LHCN-M2 (cell line): ENCODE results near the gene CD9. TPM values are rescaled to one million over a fixed set of nuclear protein-coding genes. Genes with fewer than 3 reads are reported as not detected.
"Not testable (repeated sequence)": the region's sequence is repeated elsewhere in the genome, so short reads cannot be mapped to it uniquely, and the experiment has no call there.

Experiments used
- DNase-seq: peaks from one replicate; pipeline ENCODE4 v3.0.0-alpha.2; 2012; ENCODE audit warnings: low read depth
- total RNA-seq: library from RNA; depleted of rRNA; stranded (reverse); fragments of >200 nt; gene quantifications from 2 replicates; pipeline ENCODE4 v1.2.3, GENCODE V29; 2014

The CD9 gene
- total RNA-seq, 1 experiment from 2014 or later = 38.3 TPM

- DNase-seq = no peak
Observed at GRCh38 chr12:6198556-6198955, 1.6 kb upstream of the CD9 start.

- no peak for DNase-seq
Observed at GRCh38 chr12:6198985-6199530, 1.1 kb upstream of the CD9 start.

GRCh38 chr12:6199531-6200255, 507 bp upstream of the CD9 start:
- DNase-seq = no peak

GRCh38 chr12:6201213-6201608, 1.0 kb downstream of the CD9 start:
- DNase-seq = no peak

GRCh38 chr12:6201826-6202225, 1.6 kb downstream of the CD9 start:
- no peak for DNase-seq

GRCh38 chr12:6202304-6202703, 2.1 kb downstream of the CD9 start:
- no peak for DNase-seq

DNA sequence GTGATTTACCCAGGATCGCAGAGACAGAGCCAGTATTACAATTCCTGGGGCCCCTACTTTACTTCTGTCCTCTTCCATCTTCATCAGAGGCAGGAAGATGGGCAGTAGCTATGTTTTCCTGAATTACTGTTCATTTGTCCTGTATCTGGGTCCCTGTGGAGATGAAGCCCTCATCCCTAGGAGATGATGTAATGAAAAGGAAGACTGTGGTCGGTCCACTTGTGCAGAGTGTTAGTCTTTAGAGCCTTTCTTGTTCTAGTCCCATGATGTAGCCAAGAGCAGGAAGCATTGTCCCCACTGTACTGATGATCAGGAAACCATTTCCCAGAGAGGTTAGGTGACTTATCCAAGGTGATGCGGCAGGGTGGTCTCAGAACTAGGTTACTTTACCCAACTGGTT, 2.6 kb downstream of the CD9 start:
- DNase-seq = no peak

DNA sequence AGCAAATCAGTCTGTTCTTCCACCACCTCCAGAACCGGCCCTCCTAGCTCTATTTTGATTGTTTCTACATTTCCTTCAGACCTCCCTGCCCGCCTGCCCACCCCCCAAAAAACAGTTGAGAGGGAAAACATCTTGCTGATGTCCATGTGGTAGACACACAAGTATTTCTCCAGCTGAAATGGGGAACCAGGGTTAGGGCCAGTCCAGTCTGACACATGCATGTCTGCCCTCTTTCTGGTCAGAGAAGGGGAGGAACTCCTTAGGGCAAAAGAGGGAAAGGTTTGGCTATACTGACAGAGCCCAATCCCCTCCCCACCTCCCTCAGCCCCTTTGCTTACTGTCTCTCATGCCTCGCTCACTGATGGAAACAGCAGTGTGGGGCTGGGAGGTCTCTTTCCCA, 3.4 kb downstream of the CD9 start:
- no peak for DNase-seq

DNA sequence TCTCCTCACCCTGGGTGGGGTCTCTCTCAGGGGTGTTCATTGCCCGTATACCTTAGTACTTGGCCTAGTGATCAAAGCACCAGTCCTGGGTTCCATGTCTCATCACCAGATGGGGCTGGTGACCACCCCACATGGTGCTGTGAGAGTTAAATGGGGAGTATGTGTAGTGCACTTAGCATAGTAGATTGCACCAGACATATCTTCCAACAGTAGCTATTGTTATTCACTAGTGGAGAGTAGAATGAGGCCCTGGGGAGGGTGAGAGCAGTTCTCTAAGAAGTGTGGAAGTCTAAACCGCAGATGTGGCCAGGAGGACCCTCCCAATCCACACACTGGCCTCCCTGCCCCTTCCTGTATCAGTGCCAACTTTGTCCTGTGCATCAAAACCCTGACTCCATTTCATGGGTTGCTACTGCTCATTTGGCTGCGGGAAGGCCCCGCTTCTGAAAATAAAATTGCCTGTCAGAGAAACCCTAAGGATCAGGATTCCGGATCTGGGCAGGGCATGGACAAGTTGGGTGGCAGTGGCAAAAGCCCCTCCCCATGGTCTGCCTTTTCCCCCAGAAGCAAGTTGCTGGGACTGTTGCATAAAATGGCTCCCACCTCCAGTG, 4.4 kb downstream of the CD9 start:
- peak; percentile 54 for DNase-seq

DNA sequence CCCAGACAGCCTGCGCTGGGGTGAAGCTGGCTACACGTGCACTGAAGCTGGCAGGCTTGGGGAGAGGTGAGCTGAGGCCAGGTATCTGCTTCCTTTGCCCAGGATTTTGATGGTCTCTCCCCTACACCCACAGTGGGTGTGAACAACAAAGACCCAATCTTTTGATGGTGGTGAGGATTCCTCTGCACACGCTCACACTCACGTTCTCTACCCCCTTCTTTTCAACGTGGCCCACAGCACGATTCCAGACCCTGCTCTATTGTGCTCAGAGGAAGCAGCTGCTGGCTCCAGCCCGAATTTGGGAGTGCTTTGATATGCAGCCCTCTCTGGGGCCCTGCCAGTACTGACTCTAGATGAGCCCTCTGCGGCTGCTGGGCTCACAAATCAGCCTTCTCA, 4.9 kb downstream of the CD9 start:
- peak; percentile 61 for DNase-seq

DNA sequence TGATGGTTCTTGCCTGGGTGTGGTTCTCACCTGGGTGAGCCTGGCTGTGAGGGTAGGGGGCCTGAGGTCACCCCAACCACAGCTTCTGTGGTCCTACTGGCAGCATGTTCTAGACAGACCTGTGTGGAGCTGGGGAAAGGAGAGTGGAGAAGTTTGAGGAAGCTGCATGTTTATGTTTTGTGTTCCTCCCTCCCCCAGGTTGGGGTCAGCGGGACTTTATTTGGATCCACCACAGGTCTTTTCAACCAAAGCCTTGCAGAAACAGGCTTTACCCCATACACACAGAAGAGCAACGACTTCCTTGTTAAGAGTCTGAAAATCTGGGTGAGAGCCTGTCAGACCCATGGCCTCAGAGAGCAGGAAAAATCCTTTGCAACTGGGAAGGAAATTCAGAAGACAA, 5.6 kb downstream of the CD9 start:
- DNase-seq = no peak

DNA sequence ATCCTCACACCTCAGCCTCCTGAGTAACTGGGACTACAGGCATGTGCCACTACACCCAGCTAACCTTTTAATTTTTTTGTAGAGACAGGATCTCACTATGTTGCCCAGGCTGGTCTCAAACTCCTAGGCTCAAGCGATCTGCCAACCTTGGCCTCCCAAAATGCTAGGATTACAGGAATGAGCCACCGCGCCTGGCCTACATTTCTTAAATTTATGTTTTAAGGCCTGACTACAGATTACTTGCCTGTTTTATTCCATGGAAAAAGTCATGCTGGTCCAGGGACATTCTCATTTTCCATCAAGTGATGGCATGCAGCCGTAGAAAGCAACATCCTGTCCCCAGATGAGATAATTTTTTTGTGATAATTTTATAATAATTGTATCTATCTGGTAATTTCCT, 6.1 kb downstream of the CD9 start:
- no peak for DNase-seq

DNA sequence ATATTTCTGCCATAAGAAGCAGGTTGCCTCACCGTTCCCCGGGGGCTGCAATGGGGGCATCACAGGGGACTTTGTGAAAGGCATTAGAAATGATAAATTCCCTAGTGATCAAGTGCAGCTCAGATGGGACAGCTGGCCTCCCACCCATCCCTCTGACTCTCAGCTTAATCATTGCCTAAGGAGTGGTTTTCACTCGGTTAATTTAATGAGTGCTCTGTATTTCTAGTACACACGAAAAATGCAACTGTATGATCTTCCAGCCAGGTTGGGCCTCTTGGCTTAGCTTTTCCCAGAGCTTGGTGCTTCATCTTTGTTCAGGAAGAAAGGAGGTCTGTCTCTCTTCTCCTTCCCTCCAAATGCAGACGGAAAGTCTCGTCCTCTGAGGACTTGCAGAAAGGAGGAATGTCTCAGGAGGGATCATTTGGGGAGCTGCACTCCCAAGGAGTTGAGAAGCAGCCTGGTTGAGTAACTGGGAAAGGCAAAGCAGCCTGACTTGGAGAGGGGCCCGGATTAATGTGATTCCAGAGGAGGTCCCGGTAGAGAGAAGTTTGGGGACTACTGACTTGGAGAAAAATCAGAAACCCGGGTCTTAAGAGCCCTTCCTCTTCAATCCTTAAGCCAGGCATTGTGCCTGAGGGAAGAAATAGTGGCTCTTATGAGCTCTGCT, 7.2 kb downstream of the CD9 start:
- DNase-seq = peak; percentile 38

DNA sequence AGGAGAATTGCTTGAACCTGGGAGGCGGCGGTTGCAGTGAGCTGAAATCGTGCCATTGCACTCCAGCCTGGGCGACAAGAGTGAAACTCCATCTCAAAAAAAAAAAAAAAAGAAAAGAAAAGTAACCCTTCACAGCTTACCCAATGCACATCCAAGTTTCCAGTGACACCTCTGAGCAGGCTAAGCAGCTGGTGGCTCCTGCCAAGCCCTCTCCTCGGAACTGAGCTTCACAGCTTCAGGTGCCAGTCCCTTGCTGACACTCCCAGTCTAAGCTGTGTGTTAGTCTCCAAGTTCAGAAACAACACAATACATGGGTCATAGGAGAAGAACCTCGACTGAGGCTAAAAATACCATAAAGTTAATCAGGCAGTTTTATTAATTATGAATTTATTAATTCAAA, 7.9 kb downstream of the CD9 start:
- no peak for DNase-seq

DNA sequence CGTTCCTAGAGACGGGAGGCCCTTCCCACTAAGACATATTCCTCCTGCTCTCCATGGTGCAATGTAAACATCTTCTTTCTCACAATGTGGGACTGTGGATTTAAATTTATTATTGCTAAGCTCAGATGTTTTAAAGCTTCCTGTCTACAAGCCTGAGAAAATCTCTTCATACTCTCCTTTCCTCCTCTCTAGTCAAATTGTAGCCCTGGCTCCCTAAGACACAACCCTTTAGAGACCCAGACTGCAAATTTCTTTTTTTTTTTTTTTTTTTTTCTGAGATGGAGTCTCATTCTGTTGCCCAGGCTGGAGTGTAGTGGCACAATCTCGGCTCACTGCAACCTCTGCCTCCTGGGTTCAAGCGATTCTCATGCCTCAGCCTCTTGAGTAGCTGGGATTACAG, 9.2 kb downstream of the CD9 start:
- not testable (repeated sequence) for DNase-seq

- peak; percentile 48 for DNase-seq
Observed at GRCh38 chr12:6211421-6211869, 11.2 kb downstream of the CD9 start.

DNA sequence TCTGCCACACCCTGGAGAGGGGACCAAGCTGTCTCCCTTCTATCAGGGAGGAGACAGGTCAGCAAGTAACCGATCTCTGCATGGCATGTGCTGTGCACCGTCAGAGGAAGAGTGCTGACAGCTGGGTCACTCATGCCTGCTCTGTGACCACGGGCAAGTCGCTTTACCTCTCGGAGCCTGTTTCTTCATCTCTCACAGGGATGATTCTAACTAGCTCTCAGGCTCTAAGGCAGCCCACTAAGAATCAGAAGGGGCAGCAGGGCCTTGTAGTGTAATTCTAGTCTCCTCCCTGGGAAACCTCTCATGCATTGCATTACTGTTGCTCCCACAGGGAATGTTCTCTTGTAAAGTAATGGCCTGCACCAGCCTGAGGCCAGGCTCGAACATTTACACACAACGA, 11.9 kb downstream of the CD9 start:
- DNase-seq = peak; percentile 61

GRCh38 chr12:6213969-6214368, 13.8 kb downstream of the CD9 start:
- no peak for DNase-seq

DNA sequence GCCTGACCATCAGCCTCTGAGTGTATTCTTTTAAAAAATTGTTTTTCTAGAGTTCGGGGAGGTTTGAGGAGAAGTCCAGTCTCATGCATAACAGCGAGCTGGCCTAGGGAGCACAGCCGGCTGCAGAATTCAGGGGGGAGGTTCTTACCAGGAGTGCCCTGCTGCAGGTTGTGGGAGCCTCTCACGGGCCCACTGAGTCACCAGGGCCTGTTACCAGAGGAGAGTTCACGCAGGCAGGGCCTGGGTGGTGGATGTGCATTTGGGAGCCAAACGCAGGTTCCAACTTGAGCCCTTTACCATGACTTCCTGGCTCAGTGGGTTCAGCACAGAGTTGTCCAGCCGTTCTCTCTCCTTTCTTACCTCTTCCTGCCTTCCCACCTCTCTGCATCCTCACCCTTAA, 14.4 kb downstream of the CD9 start:
- no peak for DNase-seq

GRCh38 chr12:6215120-6215807, 15.1 kb downstream of the CD9 start:
- DNase-seq = no peak

GRCh38 chr12:6215932-6216494, 15.8 kb downstream of the CD9 start:
- peak; percentile 99 for DNase-seq

GRCh38 chr12:6216581-6216980, 16.4 kb downstream of the CD9 start:
- no peak for DNase-seq
